Skin of body (tissue), 2 donors: ENCODE results near the gene ALDH2. TPM values are rescaled to one million over a fixed set of nuclear protein-coding genes. Genes with fewer than 3 reads are reported as not detected.

Source experiments
- small RNA-seq: library from RNA; depleted of rRNA; stranded (forward); fragments of <200 nt; gene quantifications from one replicate; pipeline ENCODE3, GENCODE V24; 2014; ENCODE audit warnings: low replicate concordance
- total RNA-seq: library from RNA; depleted of rRNA; stranded (reverse); fragments of >200 nt; gene quantifications from one replicate; pipeline ENCODE4 v1.2.3, GENCODE V29; 2014

ALDH2 gene
- total RNA-seq, 1 donor from 2014 or later: 34.2 TPM

Small RNAs within 50 kb of the gene (small RNA-seq; reads per million reads assigned to genes)
- 0.12 reads per million for gene MIR6761

Other genes starting within 250 kb of the ALDH2 start
- gene ATXN2, start 167.6 kb upstream of the ALDH2 start, total RNA-seq: 49.1 TPM
- gene BRAP, start 81.0 kb upstream of the ALDH2 start, total RNA-seq: 13.8 TPM
- gene ACAD10, start 80.9 kb upstream of the ALDH2 start, total RNA-seq: 21.8 TPM
- 30.6 TPM for gene MAPKAPK5, start 75.3 kb downstream of the ALDH2 start, total RNA-seq
- 18.7 TPM for gene TMEM116, start 246.2 kb downstream of the ALDH2 start, total RNA-seq
- 42.7 TPM for gene ERP29, start 246.5 kb downstream of the ALDH2 start, total RNA-seq